Left ventricle myocardium inferior (tissue), 1 donor: ENCODE measurements around the gene CRYGD. TPM values are rescaled to one million over a fixed set of nuclear protein-coding genes. Genes with fewer than 3 reads are reported as not detected.
"Not testable (repeated sequence)": the region's sequence is repeated elsewhere in the genome, so short reads cannot be mapped to it uniquely, and the experiment has no call there.

Source experiments
- DNase-seq: peaks from one replicate; pipeline ENCODE4 v3.0.0-alpha.2; 2020
- H3K27ac ChIP-seq: fragments of 200-600 bp; replicated peaks from 2 replicates; pipeline ENCODE4 v1.8.0; 2021
- H3K27me3 ChIP-seq: fragments of 200-600 bp; 2 replicates; pipeline ENCODE4 v1.8.0; 2021; ENCODE audit warnings: low read depth
- H3K36me3 ChIP-seq: fragments of 200-600 bp; 2 replicates; pipeline ENCODE4 v1.8.0; 2021
- H3K4me1 ChIP-seq: fragments of 200-600 bp; 2 replicates; pipeline ENCODE4 v1.8.0; 2021
- H3K4me3 ChIP-seq: fragments of 200-600 bp; 2 replicates; pipeline ENCODE4 v1.8.0; 2021; ENCODE audit warnings: mild to moderate bottlenecking, moderate library complexity
- H3K9me3 ChIP-seq: fragments of 200-600 bp; replicated peaks from 2 replicates; pipeline ENCODE4 v1.8.0; 2021
- intact Hi-C: fragments of 100-400 bp; cut with micrococcal nuclease; formaldehyde crosslinking; loops from one replicate; pipeline ENCODE4 v1.11.0; 2022
- total RNA-seq: library from RNA; stranded (reverse); fragmentation: NEBNext Ultra II Directional; extraction: Animal tissue kit (Norgen Biotek cat#: 25700); gene quantifications from one replicate; pipeline ENCODE4 v1.2.1, GENCODE V29; 2021
- TF ChIP-seq, protein P1 (sequence below): fragments of 200-600 bp; IDR thresholded peaks from 2 replicates; pipeline ENCODE4 v1.8.0; 2021; ENCODE audit warnings: antibody characterized with exemption, mild to moderate bottlenecking, borderline replicate concordance
- donor health status: DM: no; HTN: yes; CAD: no; lungs with severe emphysema.

CRYGD gene
- total RNA-seq, 1 donor from 2014 or later = not detected

DNA sequence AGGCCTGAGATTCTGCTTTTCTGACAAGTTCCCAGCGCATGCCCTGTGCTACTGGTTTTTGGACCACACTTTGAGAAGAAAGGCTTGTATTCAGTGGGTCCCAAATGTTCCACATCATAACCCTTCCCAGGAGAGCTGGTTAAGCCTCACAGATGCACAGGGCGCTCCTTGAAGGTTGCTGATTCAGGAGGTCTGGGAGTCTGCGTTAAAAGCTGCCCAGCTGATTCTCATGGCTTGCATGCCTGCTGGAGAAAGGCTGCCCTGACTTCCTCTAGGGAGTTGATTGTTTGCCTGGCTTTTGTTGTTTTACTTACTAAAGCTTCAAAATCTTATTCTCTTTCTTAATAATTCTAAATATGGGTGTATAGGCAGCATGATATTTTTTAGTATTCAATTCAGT, 20.7 kb downstream of the CRYGD start:
- Histone ChIP-seq H3K9me3 (no peaks in the 10 kb centered on the region), H3K27ac (no peak overlapping the region), H3K36me3 (no peaks in the 10 kb centered on the region), H3K27me3 (peaks cover 22% of the 10 kb centered on the region), H3K4me1 (no peaks in the 10 kb centered on the region), H3K4me3 (no peak overlapping the region)
- DNase-seq = no peak
- TF ChIP-seq, protein P1, sequence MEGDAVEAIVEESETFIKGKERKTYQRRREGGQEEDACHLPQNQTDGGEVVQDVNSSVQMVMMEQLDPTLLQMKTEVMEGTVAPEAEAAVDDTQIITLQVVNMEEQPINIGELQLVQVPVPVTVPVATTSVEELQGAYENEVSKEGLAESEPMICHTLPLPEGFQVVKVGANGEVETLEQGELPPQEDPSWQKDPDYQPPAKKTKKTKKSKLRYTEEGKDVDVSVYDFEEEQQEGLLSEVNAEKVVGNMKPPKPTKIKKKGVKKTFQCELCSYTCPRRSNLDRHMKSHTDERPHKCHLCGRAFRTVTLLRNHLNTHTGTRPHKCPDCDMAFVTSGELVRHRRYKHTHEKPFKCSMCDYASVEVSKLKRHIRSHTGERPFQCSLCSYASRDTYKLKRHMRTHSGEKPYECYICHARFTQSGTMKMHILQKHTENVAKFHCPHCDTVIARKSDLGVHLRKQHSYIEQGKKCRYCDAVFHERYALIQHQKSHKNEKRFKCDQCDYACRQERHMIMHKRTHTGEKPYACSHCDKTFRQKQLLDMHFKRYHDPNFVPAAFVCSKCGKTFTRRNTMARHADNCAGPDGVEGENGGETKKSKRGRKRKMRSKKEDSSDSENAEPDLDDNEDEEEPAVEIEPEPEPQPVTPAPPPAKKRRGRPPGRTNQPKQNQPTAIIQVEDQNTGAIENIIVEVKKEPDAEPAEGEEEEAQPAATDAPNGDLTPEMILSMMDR = no peak
- intact Hi-C loops = no loop called here

DNA sequence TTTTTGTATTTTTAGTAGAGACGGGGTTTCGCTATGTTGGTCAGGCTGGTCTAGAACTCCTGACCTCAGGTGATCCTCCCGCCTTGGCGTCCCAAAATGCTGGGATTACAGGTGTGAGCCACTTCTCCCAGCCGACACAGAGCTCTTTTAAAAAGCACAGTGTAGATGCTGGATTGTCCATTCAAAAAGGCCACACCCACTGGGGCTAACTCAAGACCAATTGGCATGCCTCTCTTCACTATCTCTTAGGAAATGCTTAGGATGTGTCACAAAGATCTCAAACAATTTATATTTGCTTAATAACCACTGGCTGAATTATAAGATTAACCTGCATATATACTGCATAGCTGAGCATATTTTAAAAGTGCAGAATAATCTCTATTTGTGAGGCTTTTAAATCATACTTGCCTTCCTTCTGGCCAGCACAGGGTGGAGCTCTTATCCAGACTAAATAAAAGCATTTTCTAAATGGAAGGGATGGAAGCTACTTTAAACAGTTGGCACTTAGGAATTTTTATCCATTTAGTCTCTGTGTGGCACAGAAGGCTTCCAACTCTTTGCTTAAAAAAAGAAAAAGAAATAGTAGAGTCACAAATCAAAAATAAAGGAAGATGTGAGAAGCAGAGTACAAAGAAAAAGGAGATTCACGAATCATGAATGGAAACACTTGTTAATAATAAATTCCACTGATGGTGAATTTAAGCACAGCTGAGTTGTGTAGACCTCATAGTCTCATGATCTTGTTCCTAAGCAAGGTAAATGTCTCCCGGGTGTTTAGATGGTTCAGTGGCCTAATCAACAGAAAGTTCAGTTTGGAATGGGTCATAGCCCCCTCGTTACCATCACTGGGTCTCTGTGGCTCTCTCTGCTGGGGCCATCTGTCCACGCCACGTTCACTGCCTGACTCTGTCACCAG, 22.4 kb downstream of the CRYGD start:
- Histone ChIP-seq H3K4me3 (no peak overlapping the region), H3K36me3 (no peaks in the 10 kb centered on the region), H3K27me3 (peaks cover 12% of the 10 kb centered on the region), H3K27ac (no peak overlapping the region), H3K4me1 (peaks cover 14% of the 10 kb centered on the region), H3K9me3 (no peaks in the 10 kb centered on the region)
- intact Hi-C loops = no loop called here
- TF ChIP-seq, protein P1 = peak; percentile 22
- no peak for DNase-seq

DNA sequence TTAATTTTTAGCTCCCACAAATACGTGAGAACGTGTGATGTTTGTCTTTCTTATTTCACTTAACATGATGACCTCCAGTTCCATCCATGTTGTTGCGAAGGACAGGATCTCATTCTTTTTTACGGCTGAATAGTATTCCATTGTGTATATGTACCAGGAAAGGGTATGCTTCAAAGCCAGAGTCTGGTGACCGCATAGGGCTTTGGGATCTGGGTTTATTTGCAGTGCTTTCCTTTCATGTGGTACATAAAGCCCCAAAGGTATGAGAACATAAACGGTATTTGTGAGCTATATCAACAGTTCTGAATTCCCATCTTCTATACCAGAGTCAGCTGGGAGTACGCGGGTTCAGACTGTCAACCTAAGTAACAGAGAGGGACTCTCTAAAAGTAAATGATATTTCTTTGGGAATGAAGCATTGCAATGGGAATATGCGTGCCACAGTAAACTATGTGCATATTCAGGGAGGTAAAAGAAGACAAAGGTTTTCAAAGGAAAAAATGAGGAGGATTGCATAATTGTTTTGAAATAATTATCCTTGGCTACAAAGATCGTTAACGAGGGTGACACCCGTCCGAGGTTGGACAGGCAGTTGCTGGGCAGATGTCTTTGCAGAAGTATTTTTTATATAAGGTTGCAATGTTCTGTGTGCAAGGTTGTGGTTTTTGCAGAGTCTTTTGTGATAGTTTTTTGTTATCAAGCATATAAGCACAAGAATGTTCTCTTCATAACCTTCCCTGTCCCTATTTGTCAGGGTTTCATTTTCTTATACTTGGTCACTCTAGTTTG, 24.4 kb downstream of the CRYGD start:
- H3K36me3 ChIP-seq = no peaks in the 10 kb centered on the region
- H3K27ac ChIP-seq = no peak overlapping the region
- TF ChIP-seq, protein P1 = no peak
- intact Hi-C loops = no loop called here
- DNase-seq = no peak
- no peak overlapping the region for H3K4me3 ChIP-seq
- no peaks in the 10 kb centered on the region for H3K9me3 ChIP-seq
- no peaks in the 10 kb centered on the region for H3K27me3 ChIP-seq
- peaks cover 14% of the 10 kb centered on the region for H3K4me1 ChIP-seq

DNA sequence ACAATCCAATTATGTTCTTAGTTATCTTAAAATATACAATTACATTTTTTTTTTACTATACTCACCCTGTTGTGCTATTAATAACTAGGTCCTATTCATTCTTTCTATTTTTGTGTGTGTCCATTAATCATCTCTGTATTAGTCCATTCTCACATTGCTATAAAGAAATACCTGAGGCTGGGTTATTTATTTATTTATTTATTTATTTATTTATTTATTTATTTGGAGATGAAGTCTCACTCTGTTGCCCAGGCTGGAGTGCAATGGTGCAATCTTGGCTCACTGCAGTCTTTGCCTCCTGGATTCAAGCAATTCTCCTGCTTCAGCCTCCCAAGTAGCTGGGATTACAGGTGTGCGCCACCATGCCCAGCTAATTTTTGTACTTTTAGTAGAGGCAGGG, 25.6 kb downstream of the CRYGD start:
- H3K36me3 ChIP-seq, DNase-seq, H3K27ac ChIP-seq, intact Hi-C loops, H3K27me3 ChIP-seq, H3K4me3 ChIP-seq, H3K9me3 ChIP-seq: not testable (repeated sequence)
- H3K4me1 ChIP-seq = peaks cover 14% of the 10 kb centered on the region

DNA sequence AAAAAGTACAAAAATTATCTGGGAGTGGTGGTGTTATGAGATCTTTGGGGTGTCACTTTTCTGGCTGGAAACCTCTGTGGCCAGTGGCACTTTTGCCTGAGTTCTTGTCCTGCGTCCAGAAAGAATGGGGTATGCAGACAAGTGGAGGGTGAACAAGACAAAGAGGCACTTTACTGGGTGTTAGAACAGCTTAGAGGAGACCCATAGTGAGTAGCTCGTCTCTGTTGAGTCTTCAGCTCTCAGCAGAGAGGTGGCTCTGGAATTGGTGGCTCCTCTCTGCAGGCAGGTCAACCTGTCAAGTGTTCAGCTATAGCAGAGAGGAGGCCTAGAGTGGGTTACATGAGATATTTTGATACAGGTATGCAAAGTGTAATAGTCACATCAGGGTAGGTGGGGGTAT, 26.1 kb downstream of the CRYGD start:
- intact Hi-C loops = no loop called here
- TF ChIP-seq, protein P1 = no peak
- H3K27ac ChIP-seq = no peak overlapping the region
- H3K36me3 ChIP-seq = no peaks in the 10 kb centered on the region
- H3K9me3 ChIP-seq = no peaks in the 10 kb centered on the region
- no peaks in the 10 kb centered on the region for H3K27me3 ChIP-seq
- no peak for DNase-seq
- peaks cover 14% of the 10 kb centered on the region for H3K4me1 ChIP-seq
- no peak overlapping the region for H3K4me3 ChIP-seq
